Spinal cord (tissue), 10 donors: ENCODE data around the gene SLC16A10. TPM values are rescaled to one million over a fixed set of nuclear protein-coding genes. Genes with fewer than 3 reads are reported as not detected.
A peak's percentile ranks its signal among the peaks of the same experiment; 100 is the strongest.

Experiments used
- DNase-seq, 6 donors: peaks; one replicate each; pipeline versions ENCODE4 v3.0.0 to v3.0.0-alpha.2; 2013 to 2015; ENCODE audit warnings: low spot score in 6 of 6, low read depth in 4 of 6
- H3K27ac ChIP-seq: one replicate; pipeline ENCODE4 v1.5.1; 2013; ENCODE audit warnings: low read depth, low read length, control low read depth
- H3K27me3 ChIP-seq: one replicate; pipeline ENCODE4 v1.6.1; 2013; ENCODE audit warnings: low read length; ENCODE audit not compliant: control insufficient read depth, insufficient read depth
- H3K36me3 ChIP-seq: one replicate; pipeline ENCODE4 v1.6.1; 2013; ENCODE audit warnings: low read length; ENCODE audit not compliant: control insufficient read depth, insufficient read depth
- H3K4me1 ChIP-seq: one replicate; pipeline ENCODE4 v1.6.1; 2013; ENCODE audit warnings: low read length; ENCODE audit not compliant: control insufficient read depth, insufficient read depth
- H3K4me3 ChIP-seq: one replicate; pipeline ENCODE4 v1.5.1; 2013; ENCODE audit warnings: low read depth, low read length, control low read depth
- H3K9me3 ChIP-seq: one replicate; pipeline ENCODE4 v1.6.1; 2013; ENCODE audit warnings: low read length; ENCODE audit not compliant: control insufficient read depth, insufficient read depth
- WGBS: methylation state at CpG from one replicate; pipeline ENCODE4 v1.1.5; 2013; ENCODE audit warnings: missing lambda C conversion rate; ENCODE audit not compliant: insufficient coverage; 5-methylcytosine and 5-hydroxymethylcytosine counted together
- polyA plus RNA-seq, 2 donors: library from polyadenylated mRNA; unstranded; fragments of 120-200 nt; gene quantifications; one replicate each; pipeline ENCODE4 v1.2.1, GENCODE V29; 2013; ENCODE audit not compliant: insufficient read length in 2 of 2
- total RNA-seq, 2 donors: library from RNA; depleted of rRNA in 1 of 2; stranded (reverse); fragments of 120-200 nt in 1 of 2; fragments of >200 nt in 1 of 2; gene quantifications; one replicate each; pipeline versions ENCODE4 v1.2.3 to v1.2.4, GENCODE V29; 2013 to 2014
- donor health status: healthy.

SLC16A10 gene
- total and polyA plus RNA-seq, 4 donors, result 3.4 to 15.2 (median 9.9) TPM

DNA sequence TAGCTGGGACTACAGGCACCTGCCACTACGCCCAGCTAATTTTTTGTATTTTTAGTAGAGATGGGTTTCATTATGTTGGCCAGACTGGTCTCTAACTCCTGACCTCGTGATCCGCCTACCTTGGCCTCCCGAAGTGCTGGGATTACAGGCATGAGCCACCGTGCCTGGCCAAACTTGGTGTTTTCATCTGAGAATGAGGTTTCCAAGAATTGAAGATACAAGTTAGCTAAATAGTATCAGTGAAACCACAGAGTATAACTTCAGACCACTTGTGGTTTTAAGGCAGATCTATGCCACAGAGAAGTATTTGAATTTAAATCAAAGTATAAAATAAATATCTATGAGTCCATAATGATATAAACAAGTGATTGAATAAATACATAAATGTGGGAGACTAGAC, 70.1 kb downstream of the SLC16A10 start:
- 83% methylated on average over 4 of the region's 5 CpGs for WGBS

DNA sequence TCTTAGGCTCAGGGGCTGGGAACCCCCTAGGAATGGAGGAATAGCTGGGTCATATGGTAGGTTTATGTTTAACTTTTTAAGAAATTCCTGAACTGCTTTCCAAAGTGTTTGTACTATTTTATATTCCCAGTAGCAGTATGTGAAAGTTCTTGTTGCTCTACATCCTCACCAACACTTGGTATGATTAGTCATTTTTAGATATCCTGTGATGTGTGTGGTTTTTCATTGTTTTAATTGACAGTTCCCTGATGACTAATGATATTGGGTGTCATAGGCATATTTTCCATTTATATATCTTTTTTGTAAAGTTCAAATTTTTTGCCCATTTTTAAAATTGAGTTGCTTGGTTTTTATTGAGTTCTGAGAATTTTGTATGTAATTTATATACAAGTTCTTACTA, 72.3 kb downstream of the SLC16A10 start:
- Histone ChIP-seq H3K4me3 (no peak overlapping the region), H3K36me3 (no peaks in the 10 kb centered on the region), H3K4me1 (no peaks in the 10 kb centered on the region), H3K27ac (no peak overlapping the region), H3K9me3 (peaks cover 4% of the 10 kb centered on the region), H3K27me3 (no peaks in the 10 kb centered on the region)
- DNase-seq, result no peak

More for the DNA sequence above, 70.1 kb downstream of the SLC16A10 start:
- H3K9me3 ChIP-seq, result peaks cover 2% of the 10 kb centered on the region
- H3K27ac ChIP-seq, result no peak overlapping the region
- no peak overlapping the region for H3K4me3 ChIP-seq
- no peaks in the 10 kb centered on the region for H3K27me3 ChIP-seq
- no peaks in the 10 kb centered on the region for H3K36me3 ChIP-seq
- DNase-seq, result no peak
- H3K4me1 ChIP-seq, result no peaks in the 10 kb centered on the region

DNA sequence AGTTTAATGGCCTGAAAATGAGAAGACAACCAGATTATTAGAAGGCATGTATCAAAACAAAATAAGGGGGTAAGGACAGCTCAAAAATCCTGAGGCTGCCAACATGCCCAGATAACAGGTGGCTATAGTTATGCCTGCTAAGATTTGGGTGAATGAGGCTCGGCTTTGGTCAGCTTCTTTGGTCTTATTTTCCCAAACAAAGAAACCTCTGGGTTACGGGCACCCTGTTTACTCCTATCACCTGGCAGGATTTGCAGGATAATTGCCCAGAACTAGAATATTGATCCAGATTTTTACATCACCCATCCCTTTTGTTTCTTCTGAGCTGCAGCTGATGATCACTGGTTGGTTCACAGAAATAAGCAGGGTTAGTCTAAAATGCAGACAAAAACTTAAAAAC, 74.3 kb downstream of the SLC16A10 start:
- Histone ChIP-seq H3K9me3 (peaks cover 4% of the 10 kb centered on the region), H3K27me3 (no peaks in the 10 kb centered on the region), H3K4me3 (no peak overlapping the region), H3K4me1 (no peaks in the 10 kb centered on the region), H3K27ac (no peak overlapping the region), H3K36me3 (no peaks in the 10 kb centered on the region)
- DNase-seq, result no peak
- no CpG with 5 or more reads among the region's 2 CpGs for WGBS

DNA sequence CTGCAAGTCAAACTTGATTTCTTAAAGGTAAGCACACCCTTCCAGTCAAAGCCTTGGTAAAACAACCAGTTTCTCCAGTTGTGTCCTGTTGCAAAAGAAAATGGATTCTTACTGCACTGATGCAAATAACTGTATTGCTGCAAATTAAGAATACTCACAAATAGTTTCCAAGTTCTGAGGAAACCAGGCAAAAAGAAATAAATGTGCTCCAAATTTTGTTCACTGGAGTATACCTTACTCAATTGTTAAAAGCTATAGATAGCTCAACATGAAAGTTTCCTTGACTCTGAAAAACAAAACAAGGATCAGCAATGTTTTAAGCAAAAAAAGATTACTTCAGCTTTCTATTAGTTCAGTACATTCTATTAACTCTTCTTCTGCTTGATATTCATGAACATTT, 75.2 kb downstream of the SLC16A10 start:
- no peaks in the 10 kb centered on the region for H3K36me3 ChIP-seq
- no peak overlapping the region for H3K4me3 ChIP-seq
- H3K4me1 ChIP-seq, result no peaks in the 10 kb centered on the region
- peaks cover 4% of the 10 kb centered on the region for H3K9me3 ChIP-seq
- no peaks in the 10 kb centered on the region for H3K27me3 ChIP-seq
- no peak overlapping the region for H3K27ac ChIP-seq
- DNase-seq, result peak in 1 of 6 donors; percentile 1

DNA sequence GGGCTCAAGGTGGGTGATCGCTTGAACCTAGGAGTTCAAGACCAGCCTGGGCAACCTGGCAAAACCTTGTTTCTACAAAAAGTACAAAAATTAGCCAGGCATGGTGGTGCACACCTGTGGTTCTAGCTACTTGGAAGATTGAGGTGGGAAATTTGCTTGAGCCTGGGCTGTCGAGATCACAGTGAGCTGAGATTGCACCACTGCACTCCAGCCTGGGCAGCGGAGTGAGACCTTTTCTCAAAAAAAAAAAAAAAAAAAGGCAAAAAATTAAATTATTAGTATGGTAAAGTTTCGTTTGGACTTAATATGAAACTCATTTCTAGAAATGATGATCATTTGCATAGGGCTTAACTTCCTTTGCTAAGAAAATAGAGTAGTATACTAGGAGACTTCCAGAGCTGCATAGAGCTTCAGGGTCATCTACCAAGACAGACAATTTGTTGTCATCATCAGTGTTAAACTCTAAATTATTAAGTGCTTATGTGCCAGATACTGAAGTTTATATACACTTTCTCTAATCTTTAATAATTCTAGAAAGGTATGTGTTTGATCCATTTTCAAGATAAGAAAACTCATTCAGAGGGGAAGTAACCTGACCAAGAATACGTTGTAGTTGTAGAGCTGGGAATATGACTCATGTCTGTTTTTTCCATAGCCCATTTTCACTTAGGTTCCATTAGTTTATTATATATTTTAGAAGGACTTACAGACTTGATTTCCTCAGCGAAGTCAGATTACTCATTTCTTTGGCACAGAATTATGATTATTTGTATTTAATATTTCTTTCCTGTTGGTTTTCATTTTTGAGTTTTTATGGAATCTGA, 84.5 kb downstream of the SLC16A10 start:
- no peaks in the 10 kb centered on the region for H3K36me3 ChIP-seq
- no peaks in the 10 kb centered on the region for H3K4me1 ChIP-seq
- WGBS, result 100% methylated on average over 1 of the region's 6 CpGs
- DNase-seq, result no peak
- no peaks in the 10 kb centered on the region for H3K27me3 ChIP-seq
- no peak overlapping the region for H3K4me3 ChIP-seq
- no peaks in the 10 kb centered on the region for H3K9me3 ChIP-seq
- H3K27ac ChIP-seq, result no peak overlapping the region

DNA sequence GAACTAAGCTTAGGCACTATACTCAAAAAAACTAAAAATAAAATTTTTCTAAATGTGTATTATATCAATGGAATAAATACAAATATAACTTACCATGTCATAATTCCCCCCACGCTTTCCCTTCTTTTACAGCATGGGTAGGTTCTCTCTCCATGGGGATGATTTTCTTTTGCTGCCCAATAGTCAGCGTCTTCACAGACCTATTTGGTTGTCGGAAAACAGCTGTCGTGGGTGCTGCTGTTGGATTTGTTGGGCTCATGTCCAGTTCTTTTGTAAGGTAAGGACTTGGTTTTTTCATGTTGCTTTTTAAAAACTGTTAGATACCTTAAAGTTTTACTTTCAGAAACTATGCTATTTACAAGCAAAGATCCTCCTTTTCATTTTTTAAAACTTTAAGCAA, 85.3 kb downstream of the SLC16A10 start:
- no peaks in the 10 kb centered on the region for H3K9me3 ChIP-seq
- H3K27me3 ChIP-seq, result no peaks in the 10 kb centered on the region
- H3K36me3 ChIP-seq, result no peaks in the 10 kb centered on the region
- no peaks in the 10 kb centered on the region for H3K4me1 ChIP-seq
- DNase-seq, result no peak
- WGBS, result no CpG with 5 or more reads among the region's 4 CpGs
- H3K27ac ChIP-seq, result no peak overlapping the region
- H3K4me3 ChIP-seq, result no peak overlapping the region

DNA sequence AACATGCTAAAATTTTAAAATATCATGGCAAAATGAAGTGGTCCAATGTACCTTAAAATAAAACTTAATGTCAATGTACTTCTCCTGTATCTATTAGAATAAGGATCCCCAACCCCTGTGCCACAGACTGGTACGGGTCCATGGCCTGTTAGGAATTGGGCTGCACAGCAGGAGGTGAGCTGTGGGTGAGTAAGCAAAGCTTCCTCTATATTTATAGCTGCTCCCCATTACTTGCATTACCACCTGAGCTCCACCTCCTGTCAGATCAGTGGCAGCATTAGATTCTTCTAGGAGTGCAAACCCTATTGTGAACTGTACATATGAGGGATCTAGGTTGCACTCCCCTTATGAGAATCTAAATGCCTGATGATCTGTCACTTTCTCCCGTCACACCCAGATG, 86.0 kb downstream of the SLC16A10 start:
- WGBS, result no CpG with 5 or more reads among the region's 2 CpGs
- DNase-seq, result no peak

DNA sequence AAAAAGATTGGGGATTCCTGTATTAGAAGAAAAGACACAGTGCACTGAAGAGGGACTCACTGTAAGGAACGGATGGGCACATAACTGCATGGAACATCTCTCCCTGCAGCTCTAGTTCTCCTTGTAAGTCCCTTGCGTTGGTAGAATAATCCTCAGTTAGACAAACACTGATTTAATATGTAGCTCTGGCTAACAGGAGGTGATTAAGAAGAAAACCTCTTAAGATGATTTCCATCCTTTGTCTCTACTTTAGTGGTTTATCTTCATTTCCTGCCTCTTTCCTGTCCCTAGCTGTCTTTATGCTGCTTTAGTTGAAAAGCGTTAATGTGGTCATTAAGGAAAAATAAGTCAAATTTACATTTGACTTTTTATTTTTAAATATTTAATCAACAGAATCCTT, 86.6 kb downstream of the SLC16A10 start:
- no CpG with 5 or more reads among the region's 3 CpGs for WGBS
- H3K27ac ChIP-seq, result no peak overlapping the region

More for the DNA sequence above, 86.0 kb downstream of the SLC16A10 start:
- H3K9me3 ChIP-seq, result no peaks in the 10 kb centered on the region
- no peaks in the 10 kb centered on the region for H3K36me3 ChIP-seq
- H3K27me3 ChIP-seq, result no peaks in the 10 kb centered on the region
- H3K27ac ChIP-seq, result no peak overlapping the region
- no peak overlapping the region for H3K4me3 ChIP-seq
- no peaks in the 10 kb centered on the region for H3K4me1 ChIP-seq

DNA sequence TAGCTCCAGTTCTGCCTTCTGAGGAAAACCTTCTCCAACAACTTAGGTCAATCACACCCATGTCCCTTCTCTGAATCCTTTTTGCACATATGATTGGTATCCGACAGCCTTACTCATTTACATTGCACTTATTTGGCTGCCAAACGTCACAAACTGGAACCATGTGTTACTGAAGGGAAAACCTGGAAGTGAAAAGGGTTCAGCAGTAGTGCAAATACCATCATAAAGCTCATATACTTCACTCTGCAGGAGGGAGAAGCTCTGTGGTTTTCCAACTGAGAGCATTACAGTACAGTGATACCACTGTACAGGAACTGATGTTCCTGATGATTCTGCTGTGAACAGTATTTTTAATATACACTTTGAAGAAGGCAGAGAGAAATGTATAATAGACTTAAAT, 87.8 kb downstream of the SLC16A10 start:
- no peaks in the 10 kb centered on the region for H3K27me3 ChIP-seq
- WGBS, result 100% methylated on average over 1 of the region's 2 CpGs
- no peaks in the 10 kb centered on the region for H3K4me1 ChIP-seq
- H3K36me3 ChIP-seq, result no peaks in the 10 kb centered on the region
- peak in 1 of 6 donors; percentile 11 for DNase-seq
- H3K27ac ChIP-seq, result no peak overlapping the region
- H3K9me3 ChIP-seq, result no peaks in the 10 kb centered on the region
- no peak overlapping the region for H3K4me3 ChIP-seq

More for the DNA sequence above, 86.6 kb downstream of the SLC16A10 start:
- no peak for DNase-seq
- H3K4me1 ChIP-seq, result no peaks in the 10 kb centered on the region
- no peaks in the 10 kb centered on the region for H3K9me3 ChIP-seq
- no peaks in the 10 kb centered on the region for H3K36me3 ChIP-seq
- no peak overlapping the region for H3K4me3 ChIP-seq
- H3K27me3 ChIP-seq, result no peaks in the 10 kb centered on the region

DNA sequence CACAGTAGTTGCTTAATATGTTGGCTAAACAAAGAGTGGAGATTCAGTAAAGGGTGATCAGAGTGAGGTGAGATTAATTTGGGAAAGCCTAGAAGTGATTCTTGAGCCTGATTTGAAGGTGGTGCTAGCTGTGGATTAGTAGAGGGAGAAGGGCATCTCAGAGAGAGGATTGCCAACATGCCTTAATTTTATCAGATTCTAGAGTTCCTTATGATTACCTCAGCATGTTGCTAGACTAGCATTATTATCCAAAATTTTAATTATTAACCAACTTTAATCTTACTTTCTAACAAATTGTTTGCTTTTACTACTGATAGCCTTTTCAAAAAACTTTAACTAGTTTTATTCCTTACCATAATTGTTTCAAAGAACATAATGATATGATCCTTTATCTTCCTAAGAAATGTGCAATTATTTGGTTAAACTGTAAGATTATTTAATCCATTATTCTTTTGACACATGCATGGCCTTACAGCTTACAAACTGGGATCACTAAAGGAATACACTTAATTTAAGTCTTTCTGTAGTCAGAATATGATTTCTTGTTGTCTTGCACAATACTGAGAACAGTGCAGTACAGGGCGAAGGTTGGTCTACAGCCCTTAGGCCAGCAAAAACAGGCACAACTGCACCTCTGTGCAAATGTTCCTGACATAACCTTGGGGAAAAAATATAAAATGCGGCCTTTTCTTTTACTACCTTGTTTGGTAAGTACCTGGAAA, 88.9 kb downstream of the SLC16A10 start:
- Histone ChIP-seq H3K36me3 (no peaks in the 10 kb centered on the region), H3K27ac (no peak overlapping the region), H3K9me3 (no peaks in the 10 kb centered on the region), H3K27me3 (no peaks in the 10 kb centered on the region), H3K4me1 (no peaks in the 10 kb centered on the region), H3K4me3 (no peak overlapping the region)
- WGBS, result 100% methylated on average over 1 of the region's 2 CpGs
- DNase-seq, result no peak
